Breast epithelium (tissue), 4 donors: ENCODE data around the gene REEP3. TPM values are rescaled to one million over a fixed set of nuclear protein-coding genes. Genes with fewer than 3 reads are reported as not detected.
A peak's percentile ranks its signal among the peaks of the same experiment; 100 is the strongest.

Experiments
- DNase-seq, 2 donors: peaks; one replicate each; pipeline ENCODE4 v3.0.0-alpha.2; 2019; ENCODE audit warnings: low spot score in 2 of 2
- H3K27ac ChIP-seq, 2 donors: fragments of 200-600 bp; sonication (generic) in 1 of 2; one replicate each; pipeline ENCODE4 v1.5.1; 2016 to 2019; ENCODE audit warnings: mild to moderate bottlenecking in 1 of 2
- H3K27me3 ChIP-seq, 2 donors: fragments of 200-600 bp; sonication (generic) in 1 of 2; one replicate each; pipeline versions ENCODE4 v1.5.1 to v1.6.0; 2017 to 2019; ENCODE audit warnings: control low read depth in 1 of 2, mild to moderate bottlenecking in 1 of 2
- H3K36me3 ChIP-seq: fragments of 200-600 bp; one replicate; pipeline ENCODE4 v1.5.1; 2019
- H3K4me1 ChIP-seq, 2 donors: fragments of 200-600 bp; sonication (generic); one replicate each; pipeline ENCODE4 v1.5.1; 2016 to 2019; ENCODE audit warnings: control low read depth in 1 of 2
- H3K4me3 ChIP-seq, 3 donors: fragments of 200-600 bp; sonication (generic); 1 replicate in 2 of 3; 2 replicates in 1 of 3; pipeline ENCODE4 v1.5.1; 2016 to 2019; ENCODE audit warnings: mild to moderate bottlenecking in 3 of 3, moderate library complexity in 2 of 3
- H3K9me3 ChIP-seq, 2 donors: fragments of 200-600 bp; sonication (generic) in 1 of 2; one replicate each; pipeline ENCODE4 v1.5.1; 2016 to 2019; ENCODE audit warnings: control low read depth in 1 of 2
- POLR2A ChIP-seq: fragments of 450-650 bp; IDR thresholded peaks from one replicate; pipeline ENCODE4 v1.6.1; 2016; ENCODE audit warnings: antibody characterized with exemption, mild to moderate bottlenecking, moderate library complexity
- POLR2AphosphoS5 ChIP-seq, 3 donors: sonication (generic); formaldehyde crosslinking; IDR thresholded peaks; one replicate each; pipeline ENCODE4 v1.6.1; 2017; ENCODE audit warnings: antibody characterized with exemption in 3 of 3
- intact Hi-C: fragments of 100-400 bp; cut with DNase I; formaldehyde crosslinking; loops from one replicate; pipeline ENCODE4 v1.15.1; 2023; ENCODE audit warnings: low total_unique reads
- total RNA-seq, 3 donors: library from RNA; depleted of rRNA; stranded (reverse); fragments of >200 nt; gene quantifications; one replicate each; pipeline ENCODE4 v1.1.0, GENCODE V29; 2016
- TF ChIP-seq, protein P1 (sequence below), 3 donors: fragments of 450-650 bp; IDR thresholded peaks; one replicate each; pipeline ENCODE4 v1.5.1; 2016 to 2017; ENCODE audit warnings: antibody characterized with exemption in 3 of 3, mild to moderate bottlenecking in 3 of 3, moderate library complexity in 3 of 3

The REEP3 gene
- total RNA-seq, 3 donors from 2014 or later, result 55.4 to 74.1 (median 63.6) TPM

DNA sequence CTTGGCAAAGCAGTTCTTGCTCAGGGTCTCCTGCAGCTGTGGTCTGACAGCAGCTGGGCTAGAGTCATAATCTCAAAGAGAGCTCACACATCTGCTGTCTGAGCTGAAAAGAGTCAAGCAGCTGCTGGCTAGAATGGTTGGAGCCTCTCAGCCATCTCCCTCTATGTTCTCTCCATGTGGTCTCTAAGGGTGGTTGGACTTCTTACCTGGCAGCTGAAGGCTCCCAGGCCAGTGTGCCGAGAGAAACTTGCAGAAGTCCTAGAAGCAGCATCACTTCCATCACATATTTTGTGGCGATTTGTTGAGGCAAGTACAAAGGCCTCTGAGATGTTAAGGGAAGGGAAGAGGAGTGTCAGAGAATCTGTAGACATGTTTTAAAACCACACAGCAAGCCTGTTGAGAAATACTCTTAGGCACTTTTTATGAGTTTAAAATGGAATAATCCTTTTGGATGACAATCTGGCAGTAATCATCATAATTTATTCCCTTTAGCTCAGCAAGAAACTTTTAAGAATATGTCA lies 93.2 kb downstream of the REEP3 start:
- Histone ChIP-seq H3K9me3 (no peaks in the 10 kb centered on the region), H3K36me3 (no peaks in the 10 kb centered on the region), H3K4me3 (no peak overlapping the region), H3K27ac (peak overlapping the region in 1 of 2 donors; percentile 27), H3K27me3 (no peaks in the 10 kb centered on the region), H3K4me1 (no peaks in the 10 kb centered on the region)
- TF ChIP-seq, protein P1, sequence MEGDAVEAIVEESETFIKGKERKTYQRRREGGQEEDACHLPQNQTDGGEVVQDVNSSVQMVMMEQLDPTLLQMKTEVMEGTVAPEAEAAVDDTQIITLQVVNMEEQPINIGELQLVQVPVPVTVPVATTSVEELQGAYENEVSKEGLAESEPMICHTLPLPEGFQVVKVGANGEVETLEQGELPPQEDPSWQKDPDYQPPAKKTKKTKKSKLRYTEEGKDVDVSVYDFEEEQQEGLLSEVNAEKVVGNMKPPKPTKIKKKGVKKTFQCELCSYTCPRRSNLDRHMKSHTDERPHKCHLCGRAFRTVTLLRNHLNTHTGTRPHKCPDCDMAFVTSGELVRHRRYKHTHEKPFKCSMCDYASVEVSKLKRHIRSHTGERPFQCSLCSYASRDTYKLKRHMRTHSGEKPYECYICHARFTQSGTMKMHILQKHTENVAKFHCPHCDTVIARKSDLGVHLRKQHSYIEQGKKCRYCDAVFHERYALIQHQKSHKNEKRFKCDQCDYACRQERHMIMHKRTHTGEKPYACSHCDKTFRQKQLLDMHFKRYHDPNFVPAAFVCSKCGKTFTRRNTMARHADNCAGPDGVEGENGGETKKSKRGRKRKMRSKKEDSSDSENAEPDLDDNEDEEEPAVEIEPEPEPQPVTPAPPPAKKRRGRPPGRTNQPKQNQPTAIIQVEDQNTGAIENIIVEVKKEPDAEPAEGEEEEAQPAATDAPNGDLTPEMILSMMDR (IDR thresholded peaks at IDR 0.05), result no peak
- TF ChIP-seq POLR2A (no peak), POLR2AphosphoS5 (IDR thresholded peaks at IDR 0.05) (no peak)
- DNase-seq, result no peak
- intact Hi-C loops, result no loop called here

DNA sequence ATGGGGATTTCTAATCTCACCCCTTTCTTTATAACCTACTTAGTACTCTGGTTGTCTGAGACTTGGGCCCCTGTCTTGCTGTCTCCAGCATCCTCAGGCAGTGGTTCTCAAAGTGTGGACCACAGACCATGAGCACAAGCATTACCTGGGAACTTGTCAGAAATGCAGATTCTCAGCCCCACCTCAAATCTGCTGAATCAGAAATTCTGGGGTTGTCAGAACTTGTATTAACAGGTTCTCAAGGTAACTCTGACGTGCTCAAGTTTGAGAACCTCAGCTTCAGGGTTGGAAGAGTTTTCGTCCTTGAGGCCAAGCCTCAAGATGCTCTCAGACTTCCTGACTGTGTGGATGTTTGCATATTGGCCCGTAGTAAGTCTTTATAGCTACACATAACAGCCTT lies 97.4 kb downstream of the REEP3 start:
- intact Hi-C loops, result no loop called here
- Histone ChIP-seq H3K27me3 (no peaks in the 10 kb centered on the region), H3K9me3 (no peaks in the 10 kb centered on the region), H3K27ac (no peak overlapping the region), H3K36me3 (no peaks in the 10 kb centered on the region), H3K4me3 (no peak overlapping the region), H3K4me1 (no peaks in the 10 kb centered on the region)
- TF ChIP-seq POLR2A, result no peak
- TF ChIP-seq POLR2AphosphoS5 (IDR thresholded peaks at IDR 0.05), result no peak
- TF ChIP-seq, protein P1 (IDR thresholded peaks at IDR 0.05), result no peak
- no peak for DNase-seq

DNA sequence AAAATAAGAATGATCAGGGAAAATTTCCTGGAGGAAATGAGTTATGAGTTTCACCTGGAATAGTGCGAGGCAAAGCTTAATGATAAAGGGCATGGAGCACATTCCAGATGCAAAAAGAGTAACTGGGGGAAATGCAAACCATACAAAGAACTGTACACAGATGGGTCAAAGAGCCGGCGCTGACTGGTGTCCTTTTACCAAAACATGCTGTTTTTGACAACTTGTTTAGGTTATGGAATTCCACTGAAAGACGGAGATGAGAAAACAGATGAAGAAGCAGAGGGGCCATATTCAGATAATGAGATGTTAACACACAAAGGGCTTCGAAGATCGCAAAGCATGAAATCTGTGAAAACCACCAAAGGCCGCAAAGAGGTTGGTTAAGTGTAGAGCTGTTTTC lies 98.2 kb downstream of the REEP3 start:
- intact Hi-C loops, result no loop called here

DNA sequence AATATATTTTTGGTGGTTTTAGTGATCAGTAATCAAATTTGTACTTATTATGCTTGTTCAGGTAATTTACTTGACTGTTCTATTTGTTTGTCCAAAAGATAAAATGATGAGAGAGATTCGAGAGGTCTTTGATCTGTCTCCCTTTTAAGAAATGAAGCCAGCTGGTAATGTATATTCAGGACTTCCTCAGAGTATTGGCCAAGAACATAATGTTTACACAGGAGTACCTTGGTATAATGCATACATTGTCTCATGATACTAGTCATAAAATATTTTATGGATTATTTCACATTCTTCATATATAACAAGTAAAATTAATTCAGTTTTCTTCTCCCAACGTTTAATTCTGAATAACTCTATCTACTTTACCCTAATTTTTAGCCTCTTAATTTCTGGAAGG lies 100.9 kb downstream of the REEP3 start:
- H3K27me3 ChIP-seq, result no peaks in the 10 kb centered on the region
- H3K27ac ChIP-seq, result no peak overlapping the region
- no peak for DNase-seq
- no peak overlapping the region for H3K4me3 ChIP-seq
- no peaks in the 10 kb centered on the region for H3K36me3 ChIP-seq
- H3K4me1 ChIP-seq, result no peaks in the 10 kb centered on the region
- H3K9me3 ChIP-seq, result no peaks in the 10 kb centered on the region
- intact Hi-C loops, result no loop called here
- no peak for TF ChIP-seq POLR2AphosphoS5 (IDR thresholded peaks at IDR 0.05)
- TF ChIP-seq, protein P1 (IDR thresholded peaks at IDR 0.05), result no peak
- TF ChIP-seq POLR2A, result no peak

More for the DNA sequence above, 98.2 kb downstream of the REEP3 start:
- DNase-seq, result no peak
- H3K27ac ChIP-seq, result no peak overlapping the region
- H3K9me3 ChIP-seq, result no peaks in the 10 kb centered on the region
- no peaks in the 10 kb centered on the region for H3K27me3 ChIP-seq
- H3K36me3 ChIP-seq, result no peaks in the 10 kb centered on the region
- TF ChIP-seq, protein P1 (IDR thresholded peaks at IDR 0.05), result no peak
- no peak for TF ChIP-seq POLR2AphosphoS5 (IDR thresholded peaks at IDR 0.05)
- no peak for TF ChIP-seq POLR2A
- H3K4me1 ChIP-seq, result no peaks in the 10 kb centered on the region
- H3K4me3 ChIP-seq, result no peak overlapping the region

DNA sequence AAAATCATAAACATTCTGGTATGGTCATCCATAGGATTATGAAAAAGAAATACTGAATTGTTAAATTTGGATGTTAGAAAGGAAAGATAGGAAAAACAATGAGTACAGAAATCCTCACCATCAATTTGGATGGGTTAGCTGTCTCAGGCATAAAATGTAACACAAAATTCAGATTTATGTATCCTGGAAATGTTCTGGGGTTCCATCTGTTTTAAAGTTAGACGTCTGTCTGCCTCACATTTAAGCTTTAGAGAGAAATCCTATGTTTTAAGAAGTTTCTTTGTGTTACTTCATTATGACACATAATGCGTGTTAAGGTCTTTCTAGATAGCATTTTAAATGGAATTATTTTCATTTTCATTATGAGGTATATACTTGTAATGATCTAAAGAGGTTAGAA lies 103.5 kb downstream of the REEP3 start:
- Histone ChIP-seq H3K27me3 (no peaks in the 10 kb centered on the region), H3K36me3 (no peaks in the 10 kb centered on the region), H3K9me3 (no peaks in the 10 kb centered on the region), H3K27ac (no peak overlapping the region), H3K4me3 (no peak overlapping the region), H3K4me1 (no peaks in the 10 kb centered on the region)
- TF ChIP-seq POLR2A (no peak), POLR2AphosphoS5 (IDR thresholded peaks at IDR 0.05) (no peak)
- TF ChIP-seq, protein P1 (IDR thresholded peaks at IDR 0.05), result no peak
- intact Hi-C loops, result no loop called here
- DNase-seq, result no peak
